Endothelial cell of umbilical vein (primary cell): Measurements from ENCODE around the gene RAB14. TPM values are rescaled to one million over a fixed set of nuclear protein-coding genes. Genes with fewer than 3 reads are reported as not detected.
"Not testable (repeated sequence)": the region's sequence is repeated elsewhere in the genome, so short reads cannot be mapped to it uniquely, and the experiment has no call there.

Experiments used
- BruUV-seq: library from RNA; stranded (reverse); fragments of 400-500 nt; replicated peaks from 2 replicates; lab custom pipeline; 2021; lab: Mats Ljungman, UMichigan
- CTCF ChIA-PET: fragments of 300-600, 350-600 bp; sonication (Branson Sonifier 250); formaldehyde crosslinking; loops from one replicate; lab custom pipeline; 2021; ENCODE audit warnings: antibody characterized with exemption, inconsistent platforms; lab: Charles Lee
- POLR2A ChIA-PET: fragments of 300-600, 350-600 bp; sonication (Branson Sonifier 250); formaldehyde crosslinking; loops from one replicate; lab custom pipeline; 2021; ENCODE audit warnings: antibody characterized with exemption, inconsistent platforms; lab: Charles Lee
- DNase-seq: peaks from one replicate; pipeline ENCODE4 v3.0.0-alpha.2; 2011; ENCODE audit warnings: low read depth, low spot score
- FAIRE-seq: peaks from 2 replicates; lab custom pipeline; 2011; peaks lifted over from hg19 to GRCh38; lab: Jason Lieb, UNC
- H2AFZ ChIP-seq: 2 replicates; pipeline ENCODE4 v1.6.0; 2012; ENCODE audit warnings: low read depth, low read length, control low read depth, inconsistent platforms
- H3K27ac ChIP-seq: 2 replicates; pipeline ENCODE4 v1.5.1; 2011; ENCODE audit warnings: low read depth, mild to moderate bottlenecking, control low read depth, low read length, moderate library complexity; ENCODE audit not compliant: insufficient read depth
- H3K27me3 ChIP-seq, 2 experiments: 2 replicates each; pipeline versions ENCODE4 v1.6.0 to v1.6.1; 2011; ENCODE audit warnings: low read length in 2 of 2, mixed read lengths in 1 of 2; ENCODE audit not compliant: control insufficient read depth in 2 of 2, insufficient read depth in 2 of 2
- H3K36me3 ChIP-seq, 2 experiments: 2 replicates in 1 of 2; 3 replicates in 1 of 2; pipeline ENCODE4 v1.5.1; 2011; ENCODE audit warnings: low read length in 2 of 2, mild to moderate bottlenecking in 1 of 2, moderate library complexity in 1 of 2; ENCODE audit not compliant: control insufficient read depth in 2 of 2, insufficient read depth in 2 of 2; ENCODE audit errors: extremely low read depth in 1 of 2
- H3K4me1 ChIP-seq: 3 replicates; pipeline ENCODE4 v1.5.1; 2011; ENCODE audit warnings: mild to moderate bottlenecking, low read length; ENCODE audit not compliant: control insufficient read depth, insufficient read depth; ENCODE audit errors: extremely low read depth
- H3K4me2 ChIP-seq: 2 replicates; pipeline ENCODE4 v1.6.1; 2011; ENCODE audit warnings: low read length, control low read depth, mixed read lengths; ENCODE audit not compliant: insufficient read depth
- H3K4me3 ChIP-seq, 3 experiments: fragments of 200-600 bp in 1 of 3; sonication (generic), shearing (Covaris generic) in 1 of 3; replicated peaks in 1 of 3; 2 replicates each; pipeline ENCODE4 v1.5.1; 2011 to 2016; ENCODE audit warnings: control low read depth in 3 of 3, low read length in 3 of 3, mild to moderate bottlenecking in 2 of 3, inconsistent platforms in 1 of 3, low read depth in 1 of 3, moderate library complexity in 1 of 3; ENCODE audit not compliant: insufficient read depth in 1 of 3
- H3K79me2 ChIP-seq: 2 replicates; pipeline ENCODE4 v1.6.0; 2012; ENCODE audit warnings: low read length, inconsistent platforms; ENCODE audit not compliant: control insufficient read depth, insufficient read depth
- H3K9ac ChIP-seq: replicated peaks from 2 replicates; pipeline ENCODE3; 2011; ENCODE audit warnings: low read length, control low read depth; ENCODE audit not compliant: insufficient read depth; ENCODE audit errors: extremely low read depth
- H3K9me1 ChIP-seq: replicated peaks from 3 replicates; pipeline ENCODE4 v1.6.0; 2011; ENCODE audit warnings: mild to moderate bottlenecking, low read length; ENCODE audit not compliant: control insufficient read depth, insufficient read depth; ENCODE audit errors: extremely low read depth
- H3K9me3 ChIP-seq: replicated peaks from 2 replicates; pipeline ENCODE4 v1.5.1; 2012; ENCODE audit warnings: low read length, inconsistent platforms; ENCODE audit not compliant: control insufficient read depth, insufficient read depth
- H4K20me1 ChIP-seq: replicated peaks from 2 replicates; pipeline ENCODE3; 2011; ENCODE audit warnings: mild to moderate bottlenecking, low read length; ENCODE audit not compliant: control insufficient read depth, insufficient read depth; ENCODE audit errors: extremely low read depth
- CTCF ChIP-seq, 2 donors: IDR thresholded peaks; 1 replicate in 1 of 2; 2 replicates in 1 of 2; pipeline ENCODE4 v1.5.1; 2011; ENCODE audit warnings: low read length in 2 of 2, mild to moderate bottlenecking in 2 of 2, moderate library complexity in 2 of 2, control low read depth in 1 of 2, inconsistent platforms in 1 of 2, low read depth in 1 of 2; ENCODE audit not compliant: insufficient read depth in 1 of 2; ENCODE audit errors: extremely low read depth in 1 of 2
- EZH2 ChIP-seq: IDR thresholded peaks from 2 replicates; pipeline ENCODE4 v1.6.1; 2012; ENCODE audit warnings: borderline replicate concordance, low read depth, mild to moderate bottlenecking, moderate library complexity, low read length, inconsistent platforms; ENCODE audit not compliant: severe bottlenecking
- GATA2 ChIP-seq: IDR thresholded peaks from 2 replicates; pipeline ENCODE4 v1.7.0; 2011; ENCODE audit warnings: low read depth, mild to moderate bottlenecking, moderate library complexity, mixed read lengths, low read length; ENCODE audit not compliant: insufficient read length, insufficient read depth
- MYC ChIP-seq: IDR thresholded peaks from one replicate; pipeline ENCODE4 v1.6.1; 2011; ENCODE audit warnings: mild to moderate bottlenecking, low read depth, low read length
- POLR2A ChIP-seq: IDR thresholded peaks from 2 replicates; pipeline ENCODE4 v1.6.1; 2012; ENCODE audit warnings: low read depth, mild to moderate bottlenecking, control low read depth, low read length
- dilution Hi-C: fragments of 300-500 bp; cut with MboI; formaldehyde crosslinking; loops from one replicate; pipeline ENCODE4 v1.15.0; 2019; ENCODE audit warnings: low sequenced_read_pairs; ENCODE audit not compliant: extremely low pct_ligation_motif_present
- intact Hi-C: fragments of 100-400 bp; cut with micrococcal nuclease; formaldehyde crosslinking; loops from one replicate; pipeline ENCODE4 v1.10.0; 2022
- polyA plus RNA-seq, 4 experiments: library from polyadenylated mRNA; depleted of rRNA in 3 of 4; stranded (reverse) in 3 of 4; unstranded in 1 of 4; fragments of >200 nt; gene quantifications; 2 replicates each; pipeline versions ENCODE4 v1.2.1 to v1.2.3, GENCODE V29; 2011 to 2012; ENCODE audit warnings: missing spikeins in 1 of 4
- total RNA-seq: library from RNA; stranded (reverse); gene quantifications from 2 replicates; pipeline ENCODE4 v1.2.3, GENCODE V29; 2021

Gene RAB14
- total and polyA plus RNA-seq, 2 donors (not counting 3 experiments of a cell fraction or from before 2014, with no cell fraction given) = 18.9 to 79.3 TPM

DNA sequence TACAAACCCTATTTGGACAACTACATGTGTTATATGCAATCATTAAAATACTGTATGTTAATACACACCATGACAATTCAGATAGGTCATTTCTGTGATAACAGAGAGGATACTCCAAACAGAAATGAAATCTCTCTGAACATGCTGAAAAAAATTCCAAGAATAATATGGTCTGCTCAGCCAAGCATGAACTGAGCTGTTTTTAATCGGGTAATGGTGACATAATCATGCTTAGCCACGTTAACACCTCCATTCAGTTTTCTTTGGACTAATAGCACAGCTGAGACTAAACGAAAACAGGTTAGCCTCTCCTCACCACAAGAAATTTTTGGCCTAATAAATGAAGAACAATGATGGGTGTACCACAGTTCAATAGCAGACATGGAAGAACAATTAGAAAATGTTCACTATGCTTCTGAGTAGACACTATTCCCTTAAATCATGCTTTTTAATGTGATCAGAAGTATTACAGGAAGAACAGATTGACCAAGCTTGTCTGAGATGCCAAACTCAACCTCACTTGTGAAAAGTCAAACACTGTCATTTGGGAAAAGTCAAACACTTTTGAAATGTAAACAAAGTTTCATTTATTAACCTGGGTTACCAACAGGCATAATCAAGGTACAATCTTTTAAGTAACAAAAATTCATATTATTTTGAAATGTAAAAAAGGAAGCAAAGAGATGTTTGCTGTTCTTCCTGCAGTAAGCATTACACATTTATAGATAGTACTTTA lies 19.4 kb downstream of the RAB14 start:
- BruUV-seq = no TSS peak
- no peak overlapping the region for H3K4me3 ChIP-seq
- no peak for FAIRE-seq
- no peak overlapping the region for H3K4me2 ChIP-seq
- ChIA-PET POLR2A (no interaction called here), CTCF (interaction anchor here (1.5 to 2.7 kb wide), 2 partner anchors 10 to 13 kb away, joined by 5 to 8 read pairs; no protein-coding TSS in a partner anchor)
- intact Hi-C loops = no loop called here
- no peaks in the 10 kb centered on the region for H3K27me3 ChIP-seq
- no peaks in the 10 kb centered on the region for H3K9me3 ChIP-seq
- dilution Hi-C loops = no loop called here
- H3K79me2 ChIP-seq = peaks cover 42% of the 10 kb centered on the region
- no peaks in the 10 kb centered on the region for H3K4me1 ChIP-seq
- no peak overlapping the region for H3K27ac ChIP-seq
- DNase-seq = no peak
- H2AFZ ChIP-seq = no peak overlapping the region
- peaks cover 4% of the 10 kb centered on the region for H4K20me1 ChIP-seq
- H3K9me1 ChIP-seq = no peaks in the 10 kb centered on the region
- no peak overlapping the region for H3K9ac ChIP-seq
- peaks cover 6 to 19% of the 10 kb centered on the region in 2 experiments for H3K36me3 ChIP-seq
- no peak for TF ChIP-seq GATA2
- no peak for TF ChIP-seq EZH2

DNA sequence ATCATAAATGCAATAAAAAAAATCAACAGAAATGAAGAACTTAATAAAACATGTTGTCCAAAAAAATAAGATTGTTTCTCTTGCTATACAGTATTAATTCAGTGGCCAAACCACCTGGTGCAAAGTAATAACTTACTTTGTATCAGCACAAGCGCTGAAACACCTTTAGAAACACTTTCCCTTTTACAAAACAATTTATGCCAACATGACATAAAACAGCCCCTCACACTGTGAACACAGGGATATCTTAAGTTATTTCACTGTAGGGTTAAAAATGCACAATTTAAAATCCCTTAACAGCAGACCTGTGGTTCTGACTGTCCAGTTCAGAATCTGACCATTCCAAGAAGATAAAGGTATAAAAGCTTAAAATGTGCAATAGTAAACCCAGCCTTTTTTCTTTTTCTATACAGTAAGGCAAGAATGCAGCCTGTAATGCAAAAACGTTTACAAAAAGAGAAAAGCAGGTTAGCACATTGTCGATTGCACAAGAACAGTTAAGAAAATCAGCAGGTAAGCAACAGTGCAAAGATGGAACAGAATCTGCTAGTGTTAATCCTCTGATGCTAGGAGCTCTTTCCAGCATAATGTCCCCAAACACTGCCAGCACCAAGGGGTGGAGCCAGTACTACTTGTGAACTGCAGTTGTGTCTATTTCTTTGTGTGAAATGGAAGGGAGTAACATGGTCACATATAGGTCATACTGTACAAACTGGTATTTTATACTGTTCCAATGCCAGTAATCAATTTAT lies 21.6 kb downstream of the RAB14 start:
- intact Hi-C loops = no loop called here
- TF ChIP-seq MYC = no peak
- no peak for TF ChIP-seq GATA2
- TF ChIP-seq POLR2A = no peak
- TF ChIP-seq CTCF (IDR thresholded peaks at IDR 0.05; ENCODE audit: extremely low read depth in 1 of 2, insufficient read depth in 1 of 2, low read depth in 1 of 2, low read length in 2 of 2) = no peak
- no peaks in the 10 kb centered on the region for H3K9me1 ChIP-seq
- DNase-seq (no peak), FAIRE-seq (no peak)
- no TSS peak for BruUV-seq
- no peak overlapping the region for H2AFZ ChIP-seq
- H3K4me1 ChIP-seq = no peaks in the 10 kb centered on the region
- POLR2A ChIA-PET = no interaction called here
- H3K79me2 ChIP-seq = peaks cover 22% of the 10 kb centered on the region
- H3K27ac ChIP-seq = no peak overlapping the region
- no peaks in the 10 kb centered on the region for H3K27me3 ChIP-seq
- dilution Hi-C loops = no loop called here
- no peak overlapping the region for H3K9ac ChIP-seq
- peaks cover 8 to 27% of the 10 kb centered on the region in 2 experiments for H3K36me3 ChIP-seq
- H3K4me2 ChIP-seq = no peak overlapping the region
- peaks cover 2% of the 10 kb centered on the region for H4K20me1 ChIP-seq
- H3K4me3 ChIP-seq = no peak overlapping the region
- no peaks in the 10 kb centered on the region for H3K9me3 ChIP-seq
- CTCF ChIA-PET = interaction anchor here (1.0 to 2.7 kb wide), 3 partner anchors 8 to 18 kb away, joined by 3 to 8 read pairs (median 3); no protein-coding TSS in a partner anchor

GRCh38 chr9:121179373-121179721 lies 22.3 kb downstream of the RAB14 start:
- H3K36me3 ChIP-seq = peaks cover 10 to 29% of the 10 kb centered on the region in 2 experiments
- H2AFZ ChIP-seq, H3K27me3 ChIP-seq, H3K4me1 ChIP-seq, H4K20me1 ChIP-seq, H3K27ac ChIP-seq, intact Hi-C loops, BruUV-seq, CTCF ChIA-PET, H3K4me2 ChIP-seq, H3K4me3 ChIP-seq, H3K9me1 ChIP-seq, H3K9me3 ChIP-seq, dilution Hi-C loops, H3K9ac ChIP-seq, DNase-seq, POLR2A ChIA-PET, FAIRE-seq: not testable (repeated sequence)
- peaks cover 18% of the 10 kb centered on the region for H3K79me2 ChIP-seq
